Measurements from ENCODE around the gene ARHGAP30.
A peak's percentile ranks its signal among the peaks of the same experiment; 100 is the strongest.

GRCh38 chr1:161073474-161074121 lies 3.9 kb upstream of the ARHGAP30 start:
- TF ChIP-seq CTCF (IDR thresholded peaks at IDR 0.05; ENCODE audit: control extremely low read depth in 1 of 3, insufficient read depth in 1 of 3, low read depth in 1 of 3, low read length in 3 of 3) (peak in 2 of 3 experiments; percentile 15 to 18; a peak in 2 of 4 replicates), POLR2AphosphoS5 (IDR thresholded peaks at IDR 0.05; ENCODE audit: low read depth, low read length) (no peak), RAD21 (IDR thresholded peaks at IDR 0.05 in 1 of 2, conservative IDR thresholded peaks at IDR 0.05 in 1 of 2; ENCODE audit: low read depth in 2 of 2, low read length in 2 of 2) (no peak), EZH2 (IDR thresholded peaks at IDR 0.05; ENCODE audit: low read depth, low read length, severe bottlenecking) (no peak), JUND (IDR thresholded peaks at IDR 0.05; ENCODE audit: low read length) (no peak), CHD2 (IDR thresholded peaks at IDR 0.05; ENCODE audit: low read length) (no peak), GTF2F1 (IDR thresholded peaks at IDR 0.05; ENCODE audit: borderline replicate concordance, low read depth, low read length) (no peak), RFX5 (IDR thresholded peaks at IDR 0.05; ENCODE audit: borderline replicate concordance, low read depth, low read length) (no peak), POLR2A (IDR thresholded peaks at IDR 0.05; ENCODE audit: control extremely low read depth in 1 of 2, low read depth in 2 of 2, low read length in 2 of 2) (no peak), SP1 (IDR thresholded peaks at IDR 0.05; ENCODE audit: low read depth, low read length) (no peak), KDM5A (IDR thresholded peaks at IDR 0.05; ENCODE audit: low read length) (no peak), PHF8 (conservative IDR thresholded peaks at IDR 0.05; ENCODE audit: low read depth, low read length) (no peak)

All from H1 (cell line).